Nephron (organoid): ENCODE results near the gene PTCH1.

ENCODE experiments used
- H3K27ac Mint-ChIP-seq, 3 experiments: 2 replicates each; pipeline ENCODE4 v1.8.0; 2020; ENCODE audit warnings: mixed read lengths in 3 of 3, mild to moderate bottlenecking in 2 of 3, moderate library complexity in 1 of 3
- H3K27me3 Mint-ChIP-seq: 2 replicates; pipeline ENCODE4 v1.8.0; 2021; ENCODE audit warnings: low read depth, mild to moderate bottlenecking, moderate library complexity, mixed read lengths
- H3K36me3 Mint-ChIP-seq: 2 replicates; pipeline ENCODE4 v1.8.0; 2020; ENCODE audit warnings: low read depth, mixed read lengths
- H3K4me1 Mint-ChIP-seq: 2 replicates; pipeline ENCODE4 v1.8.0; 2020; ENCODE audit warnings: mixed read lengths
- H3K4me3 Mint-ChIP-seq, 3 experiments: 2 replicates each; pipeline ENCODE4 v1.8.0; 2020; ENCODE audit warnings: mild to moderate bottlenecking in 3 of 3, mixed read lengths in 3 of 3, moderate library complexity in 2 of 3
- H3K9me3 Mint-ChIP-seq: 2 replicates; pipeline ENCODE4 v1.8.0; 2020; ENCODE audit warnings: mixed read lengths
- TF ChIP-seq, protein P1 (sequence below), 3 experiments: fragments of 200-600 bp; sonication (generic); IDR thresholded peaks; one replicate each; pipeline ENCODE4 v1.5.0; 2021; ENCODE audit warnings: antibody characterized with exemption in 3 of 3; ENCODE audit not compliant: unreplicated experiment in 3 of 3

The PTCH1 gene

DNA sequence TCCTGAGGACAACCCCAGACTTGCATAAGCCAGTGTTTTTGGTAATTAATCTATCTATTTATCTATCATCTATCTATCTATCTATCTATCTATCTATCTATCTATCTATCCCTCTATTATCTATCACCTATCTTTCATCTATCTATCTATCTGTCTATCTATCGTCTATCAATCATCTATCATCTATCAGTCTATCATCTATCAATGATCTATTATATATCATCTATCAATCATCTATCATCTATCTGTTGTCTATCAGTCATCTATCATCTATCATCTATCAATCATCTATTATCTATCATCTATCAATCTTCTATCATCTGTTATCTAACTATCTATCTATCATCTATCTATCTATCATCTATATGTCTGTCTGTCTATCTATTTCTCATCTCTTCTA, 85.5 kb downstream of the PTCH1 start:
- Mint-ChIP-seq H3K36me3 (peaks cover under 1% of the 10 kb centered on the region), H3K4me1 (peaks cover 8% of the 10 kb centered on the region), H3K27me3 (peaks cover 4% of the 10 kb centered on the region), H3K4me3 (no peak overlapping the region), H3K9me3 (peaks cover 19% of the 10 kb centered on the region), H3K27ac (no peak overlapping the region)
- TF ChIP-seq, protein P1, sequence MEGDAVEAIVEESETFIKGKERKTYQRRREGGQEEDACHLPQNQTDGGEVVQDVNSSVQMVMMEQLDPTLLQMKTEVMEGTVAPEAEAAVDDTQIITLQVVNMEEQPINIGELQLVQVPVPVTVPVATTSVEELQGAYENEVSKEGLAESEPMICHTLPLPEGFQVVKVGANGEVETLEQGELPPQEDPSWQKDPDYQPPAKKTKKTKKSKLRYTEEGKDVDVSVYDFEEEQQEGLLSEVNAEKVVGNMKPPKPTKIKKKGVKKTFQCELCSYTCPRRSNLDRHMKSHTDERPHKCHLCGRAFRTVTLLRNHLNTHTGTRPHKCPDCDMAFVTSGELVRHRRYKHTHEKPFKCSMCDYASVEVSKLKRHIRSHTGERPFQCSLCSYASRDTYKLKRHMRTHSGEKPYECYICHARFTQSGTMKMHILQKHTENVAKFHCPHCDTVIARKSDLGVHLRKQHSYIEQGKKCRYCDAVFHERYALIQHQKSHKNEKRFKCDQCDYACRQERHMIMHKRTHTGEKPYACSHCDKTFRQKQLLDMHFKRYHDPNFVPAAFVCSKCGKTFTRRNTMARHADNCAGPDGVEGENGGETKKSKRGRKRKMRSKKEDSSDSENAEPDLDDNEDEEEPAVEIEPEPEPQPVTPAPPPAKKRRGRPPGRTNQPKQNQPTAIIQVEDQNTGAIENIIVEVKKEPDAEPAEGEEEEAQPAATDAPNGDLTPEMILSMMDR (IDR thresholded peaks at IDR 0.05; ENCODE audit: unreplicated experiment in 3 of 3), result no peak

DNA sequence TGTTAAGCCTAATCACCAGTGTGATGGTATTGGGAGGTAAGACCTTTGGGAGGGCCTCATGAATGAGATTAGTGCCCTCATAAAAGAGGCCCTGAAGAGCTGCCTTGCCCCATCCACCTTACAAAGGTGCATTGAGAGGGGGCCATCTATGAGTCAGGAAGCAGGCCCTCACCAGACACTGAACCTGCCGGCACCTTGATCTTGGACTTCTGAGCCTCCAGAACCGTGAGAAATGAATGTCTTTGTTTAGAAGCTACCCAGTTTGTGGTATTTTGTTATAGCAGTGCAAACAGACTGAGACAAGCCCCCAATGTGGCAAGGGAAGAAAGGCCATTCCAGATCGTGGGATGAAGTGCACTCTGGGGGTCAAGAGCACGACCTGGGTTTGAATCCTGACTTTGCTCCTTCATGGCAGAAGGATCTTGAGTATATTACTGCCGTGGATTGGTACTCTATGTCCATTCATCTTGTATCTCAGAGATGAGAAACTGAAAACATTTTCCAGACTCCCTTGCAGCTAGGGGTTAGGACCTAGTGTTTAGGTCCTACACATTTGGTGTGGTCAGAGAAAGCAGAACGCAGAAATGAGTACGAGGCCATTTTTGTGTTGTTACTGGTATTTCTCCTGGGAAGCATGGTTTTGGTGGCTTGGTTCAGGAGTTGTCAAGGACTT, 86.7 kb downstream of the PTCH1 start:
- TF ChIP-seq, protein P1 (IDR thresholded peaks at IDR 0.05; ENCODE audit: unreplicated experiment in 3 of 3), result no peak
- peaks cover 4% of the 10 kb centered on the region for H3K27me3 Mint-ChIP-seq
- H3K4me3 Mint-ChIP-seq, result no peak overlapping the region
- peaks cover 23% of the 10 kb centered on the region for H3K9me3 Mint-ChIP-seq
- H3K27ac Mint-ChIP-seq, result no peak overlapping the region
- peaks cover 16% of the 10 kb centered on the region for H3K4me1 Mint-ChIP-seq
- peaks cover 8% of the 10 kb centered on the region for H3K36me3 Mint-ChIP-seq

DNA sequence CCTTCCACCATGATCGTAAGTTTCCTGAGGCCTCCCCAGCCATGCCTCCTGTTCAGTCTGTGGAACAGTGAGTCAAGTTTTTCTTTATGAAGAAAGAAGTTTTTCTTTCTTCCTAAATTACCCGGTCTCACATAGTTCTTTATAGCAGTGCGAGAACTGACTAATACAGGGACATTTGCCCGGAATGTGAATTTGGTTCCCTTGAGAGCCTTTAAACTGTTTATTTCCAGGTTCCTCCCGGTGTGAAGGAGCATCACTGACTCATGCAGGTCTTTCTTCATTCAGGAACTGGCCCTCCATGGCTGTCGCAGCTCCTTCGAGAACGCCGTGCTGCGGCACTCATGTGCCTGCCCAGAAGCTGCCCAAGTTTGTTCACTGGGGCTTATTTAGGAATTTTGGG, 87.7 kb downstream of the PTCH1 start:
- H3K4me3 Mint-ChIP-seq, result peak overlapping the region; percentile 66 to 75 (median 68)
- peaks cover 26% of the 10 kb centered on the region for H3K9me3 Mint-ChIP-seq
- peaks cover 13% of the 10 kb centered on the region for H3K36me3 Mint-ChIP-seq
- H3K4me1 Mint-ChIP-seq, result peaks cover 16% of the 10 kb centered on the region
- no peak overlapping the region for H3K27ac Mint-ChIP-seq
- TF ChIP-seq, protein P1 (IDR thresholded peaks at IDR 0.05; ENCODE audit: unreplicated experiment in 3 of 3), result no peak
- peaks cover 4% of the 10 kb centered on the region for H3K27me3 Mint-ChIP-seq

DNA sequence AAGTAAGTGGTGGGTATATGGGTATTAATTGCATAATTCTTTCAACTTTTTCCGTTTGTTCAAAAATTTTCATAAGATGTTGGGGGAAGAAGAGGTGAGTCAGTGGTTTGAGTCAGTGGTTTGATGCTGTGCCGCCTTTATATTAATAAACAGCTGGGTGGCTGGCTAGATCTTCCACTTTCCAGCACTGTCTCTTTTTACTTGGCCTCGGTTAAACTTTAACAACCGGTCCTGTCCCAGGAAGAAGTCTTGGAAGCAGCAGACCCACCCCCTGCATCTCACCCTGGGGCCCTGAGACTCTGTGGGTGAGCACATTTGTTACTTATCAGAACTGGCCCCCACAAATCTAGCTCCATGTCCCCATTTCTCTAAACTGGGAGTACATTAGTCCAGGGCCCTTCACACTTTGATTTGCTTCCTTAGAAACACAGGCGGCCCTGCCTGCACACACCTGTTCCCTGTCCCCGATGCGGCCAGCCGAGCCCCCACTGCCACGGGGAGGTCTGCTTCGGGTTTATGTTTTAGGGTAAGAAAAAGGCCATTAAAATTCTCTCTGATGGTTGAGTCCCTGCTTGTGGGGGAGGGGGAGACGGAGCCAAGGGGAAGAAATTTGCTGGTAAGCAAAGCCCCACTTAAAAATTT, 90.7 kb downstream of the PTCH1 start:
- H3K36me3 Mint-ChIP-seq, result peaks cover 37% of the 10 kb centered on the region
- TF ChIP-seq, protein P1 (IDR thresholded peaks at IDR 0.05; ENCODE audit: unreplicated experiment in 3 of 3), result no peak
- H3K27me3 Mint-ChIP-seq, result peaks cover 4% of the 10 kb centered on the region
- peaks cover 11% of the 10 kb centered on the region for H3K4me1 Mint-ChIP-seq
- peak overlapping the region; percentile 91 to 95 (median 92) for H3K27ac Mint-ChIP-seq
- peaks cover 39% of the 10 kb centered on the region for H3K9me3 Mint-ChIP-seq
- peak overlapping the region; percentile 83 to 88 (median 83) for H3K4me3 Mint-ChIP-seq

DNA sequence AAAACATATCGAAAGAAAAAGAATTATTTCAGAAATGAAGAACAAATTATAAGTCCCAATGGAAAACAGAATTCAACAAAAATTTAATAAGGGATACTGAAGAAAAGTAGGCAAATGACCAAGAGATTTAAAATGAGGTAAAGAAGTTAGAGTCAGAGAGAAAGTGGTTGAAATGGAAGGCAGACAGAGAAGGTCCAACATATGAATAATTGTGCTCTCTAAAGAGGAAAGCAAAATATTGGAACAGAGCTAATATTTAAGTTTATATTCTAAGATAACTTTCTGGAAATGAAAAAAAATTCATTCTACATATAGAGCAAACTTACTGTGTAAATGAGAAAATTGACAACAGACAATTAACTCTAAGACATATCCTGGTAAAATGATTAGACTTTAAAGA, 94.1 kb downstream of the PTCH1 start:
- Mint-ChIP-seq H3K36me3 (peaks cover 43% of the 10 kb centered on the region), H3K27me3 (peaks cover 4% of the 10 kb centered on the region), H3K27ac (no peak overlapping the region), H3K9me3 (peaks cover 38% of the 10 kb centered on the region), H3K4me3 (no peak overlapping the region), H3K4me1 (peaks cover 11% of the 10 kb centered on the region)
- TF ChIP-seq, protein P1 (IDR thresholded peaks at IDR 0.05; ENCODE audit: unreplicated experiment in 3 of 3), result no peak

DNA sequence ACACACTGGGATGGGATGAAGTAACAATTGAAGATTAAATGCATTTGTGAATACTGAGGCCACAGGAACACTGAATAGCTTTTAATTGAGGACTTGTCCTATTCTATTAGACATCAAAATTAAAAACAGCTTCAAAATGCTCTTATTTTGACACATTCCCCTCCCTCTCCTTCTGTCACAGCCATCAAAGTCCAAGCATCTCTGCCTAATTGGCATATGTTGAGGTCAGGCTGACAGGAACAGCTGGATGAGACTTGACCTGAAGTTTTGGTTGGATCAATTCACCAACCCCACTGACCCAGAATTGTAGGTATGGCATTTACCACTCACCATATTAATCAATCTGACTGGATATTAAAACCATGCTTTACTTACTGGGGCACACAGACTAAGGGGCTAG, 96.3 kb downstream of the PTCH1 start:
- Mint-ChIP-seq H3K4me3 (no peak overlapping the region), H3K9me3 (peaks cover 38% of the 10 kb centered on the region)

More for the DNA sequence above, 96.3 kb downstream of the PTCH1 start:
- Mint-ChIP-seq H3K4me1 (peaks cover 1% of the 10 kb centered on the region), H3K36me3 (peaks cover 35% of the 10 kb centered on the region), H3K27me3 (no peaks in the 10 kb centered on the region), H3K27ac (no peak overlapping the region)
- TF ChIP-seq, protein P1 (IDR thresholded peaks at IDR 0.05; ENCODE audit: unreplicated experiment in 3 of 3), result no peak
